CD14-positive monocyte (primary cell): Measurements from ENCODE around the gene MITF. TPM values are rescaled to one million over a fixed set of nuclear protein-coding genes. Genes with fewer than 3 reads are reported as not detected.
"Not testable (repeated sequence)": the region's sequence is repeated elsewhere in the genome, so short reads cannot be mapped to it uniquely, and the experiment has no call there.

Source experiments
- DNase-seq, 3 donors: peaks; one replicate each; pipeline ENCODE4 v3.0.0-alpha.2; 2011 to 2022
- H2AFZ ChIP-seq: 2 replicates; pipeline ENCODE4 v1.6.0; 2012; ENCODE audit warnings: mild to moderate bottlenecking, low read depth, low read length, inconsistent platforms; ENCODE audit not compliant: insufficient read depth, poor library complexity, severe bottlenecking
- H3K27ac ChIP-seq, 2 donors: 1 replicate in 1 of 2; 2 replicates in 1 of 2; pipeline ENCODE4 v1.5.1; 2012 to 2013; ENCODE audit warnings: low read length in 2 of 2, control low read depth in 1 of 2, inconsistent platforms in 1 of 2, low read depth in 1 of 2, mild to moderate bottlenecking in 1 of 2
- H3K27me3 ChIP-seq, 2 donors: one replicate each; pipeline versions ENCODE4 v1.6.0 to v1.6.1; 2011 to 2013; ENCODE audit warnings: low read length in 2 of 2; ENCODE audit not compliant: control insufficient read depth in 2 of 2, insufficient read depth in 2 of 2
- H3K36me3 ChIP-seq, 2 donors: replicated peaks in 1 of 2; 1 replicate in 1 of 2; 2 replicates in 1 of 2; pipeline versions ENCODE4 v1.5.1 to v1.6.1; 2012 to 2013; ENCODE audit warnings: low read length in 2 of 2, control low read depth in 1 of 2, inconsistent platforms in 1 of 2, mild to moderate bottlenecking in 1 of 2; ENCODE audit not compliant: insufficient read depth in 2 of 2, control insufficient read depth in 1 of 2
- H3K4me1 ChIP-seq, 2 donors: 1 replicate in 1 of 2; 2 replicates in 1 of 2; pipeline versions ENCODE4 v1.5.1 to v1.6.1; 2012 to 2013; ENCODE audit warnings: low read length in 2 of 2, control low read depth in 1 of 2, inconsistent platforms in 1 of 2, mild to moderate bottlenecking in 1 of 2, moderate library complexity in 1 of 2; ENCODE audit not compliant: insufficient read depth in 2 of 2, control insufficient read depth in 1 of 2
- H3K4me2 ChIP-seq: replicated peaks from 2 replicates; pipeline ENCODE3; 2012; ENCODE audit warnings: low read length, moderate library complexity, mild to moderate bottlenecking; ENCODE audit not compliant: poor library complexity, severe bottlenecking; ENCODE audit errors: extremely low read depth
- H3K4me3 ChIP-seq, 3 experiments: fragments of 200-600 bp in 1 of 3; sonication (generic) in 1 of 3; replicated peaks in 1 of 3; 1 replicate in 2 of 3; 2 replicates in 1 of 3; pipeline ENCODE4 v1.5.1; 2011 to 2013; ENCODE audit warnings: low read length in 3 of 3, mild to moderate bottlenecking in 3 of 3, control low read depth in 2 of 3, low read depth in 2 of 3, inconsistent platforms in 1 of 3, moderate library complexity in 1 of 3
- H3K79me2 ChIP-seq: 2 replicates; pipeline ENCODE4 v1.6.0; 2012; ENCODE audit warnings: mild to moderate bottlenecking, control low read depth, inconsistent platforms, low read length, moderate library complexity; ENCODE audit not compliant: insufficient read depth
- H3K9ac ChIP-seq: 2 replicates; pipeline ENCODE4 v1.6.0; 2017; ENCODE audit warnings: low read length, mild to moderate bottlenecking; ENCODE audit not compliant: insufficient read depth, poor library complexity, severe bottlenecking
- H3K9me3 ChIP-seq, 2 donors: replicated peaks in 1 of 2; 1 replicate in 1 of 2; 2 replicates in 1 of 2; pipeline versions ENCODE4 v1.5.1 to v1.6.1; 2012 to 2013; ENCODE audit warnings: low read length in 2 of 2, control low read depth in 1 of 2; ENCODE audit not compliant: control insufficient read depth in 1 of 2, insufficient read depth in 1 of 2
- H4K20me1 ChIP-seq: 2 replicates; pipeline ENCODE4 v1.6.0; 2012; ENCODE audit warnings: mild to moderate bottlenecking, low read length, control low read depth, moderate library complexity; ENCODE audit not compliant: insufficient read depth
- H3K27ac Mint-ChIP-seq, 7 donors: one replicate each; pipeline ENCODE4 v1.8.0; 2020; ENCODE audit warnings: mild to moderate bottlenecking in 7 of 7, mixed read lengths in 7 of 7, moderate library complexity in 6 of 7, inconsistent platforms in 2 of 7
- H3K27me3 Mint-ChIP-seq, 3 donors: one replicate each; pipeline ENCODE4 v1.8.0; 2021 to 2022; ENCODE audit warnings: low read depth in 3 of 3, mild to moderate bottlenecking in 3 of 3, mixed read lengths in 3 of 3, moderate library complexity in 3 of 3, inconsistent platforms in 1 of 3
- H3K36me3 Mint-ChIP-seq, 2 donors: one replicate each; pipeline ENCODE4 v1.8.0; 2020; ENCODE audit warnings: mixed read lengths in 2 of 2, inconsistent platforms in 1 of 2, mild to moderate bottlenecking in 1 of 2
- H3K4me1 Mint-ChIP-seq: one replicate; pipeline ENCODE4 v1.8.0; 2020; ENCODE audit warnings: mild to moderate bottlenecking, mixed read lengths
- H3K4me3 Mint-ChIP-seq, 2 donors: one replicate each; pipeline ENCODE4 v1.8.0; 2020; ENCODE audit warnings: mild to moderate bottlenecking in 2 of 2, mixed read lengths in 2 of 2, moderate library complexity in 1 of 2
- H3K9me3 Mint-ChIP-seq, 7 donors: one replicate each; pipeline ENCODE4 v1.8.0; 2020 to 2022; ENCODE audit warnings: mixed read lengths in 7 of 7, mild to moderate bottlenecking in 6 of 7, moderate library complexity in 6 of 7, inconsistent platforms in 2 of 7
- WGBS: methylation state at CpG from one replicate; pipeline ENCODE4 v1.1.5; 2013; ENCODE audit warnings: missing lambda C conversion rate; ENCODE audit not compliant: insufficient coverage; 5-methylcytosine and 5-hydroxymethylcytosine counted together
- intact Hi-C, 2 donors: fragments of 100-400 bp; cut with micrococcal nuclease; formaldehyde crosslinking; loops; one replicate each; pipeline versions ENCODE4 v1.15.0 to v1.15.1; 2023
- polyA plus RNA-seq, 3 donors: library from polyadenylated mRNA; depleted of rRNA in 1 of 3; unstranded in 2 of 3; stranded (reverse) in 1 of 3; fragments of 300-500 nt in 2 of 3; fragments of >200 nt in 1 of 3; fragmentation: Illumina TruSeq in 2 of 3; gene quantifications; 1 replicate in 2 of 3; 2 replicates in 1 of 3; pipeline ENCODE4 v1.2.3, GENCODE V29; 2012 to 2021
- TF ChIP-seq, protein P1 (sequence below): fragments of 200-600 bp; IDR thresholded peaks from one replicate; pipeline ENCODE4 v1.8.0; 2022; ENCODE audit warnings: antibody characterized with exemption, mild to moderate bottlenecking

MITF gene
- polyA plus RNA-seq, 3 donors: 7.0 to 15.1 (median 12.1) TPM

DNA sequence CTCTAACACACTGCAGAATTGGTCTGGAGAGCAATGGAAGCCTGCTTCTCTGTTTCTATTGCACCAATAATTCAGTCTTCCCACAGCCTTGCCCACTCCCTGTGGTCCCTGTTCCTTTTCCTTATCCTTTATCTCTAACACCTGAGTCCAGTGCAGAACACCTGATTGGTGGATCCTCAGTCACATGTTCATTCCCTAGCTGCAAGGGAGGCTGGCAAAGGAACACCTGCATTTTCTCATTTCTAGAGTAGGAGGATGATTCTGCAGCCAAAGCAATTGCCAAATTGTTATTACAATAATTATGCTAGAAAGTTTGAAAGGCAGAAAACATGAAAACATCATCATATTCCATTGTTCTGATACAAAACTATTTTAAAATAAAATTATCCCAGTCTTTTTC lies 176.5 kb downstream of the MITF start:
- Mint-ChIP-seq H3K9me3 (peaks cover 3 to 10% (median 6%) of the 10 kb centered on the region in 7 donors), H3K4me3 (no peak overlapping the region), H3K27me3 (peaks cover 2 to 5% (median 2%) of the 10 kb centered on the region in 3 donors), H3K36me3 (peaks cover 2 to 8% of the 10 kb centered on the region in 2 donors), H3K4me1 (no peaks in the 10 kb centered on the region), H3K27ac (no peak overlapping the region)
- no peak overlapping the region for H3K4me3 ChIP-seq
- no peaks in the 10 kb centered on the region for H3K79me2 ChIP-seq
- H3K9ac ChIP-seq: no peak overlapping the region
- TF ChIP-seq, protein P1, sequence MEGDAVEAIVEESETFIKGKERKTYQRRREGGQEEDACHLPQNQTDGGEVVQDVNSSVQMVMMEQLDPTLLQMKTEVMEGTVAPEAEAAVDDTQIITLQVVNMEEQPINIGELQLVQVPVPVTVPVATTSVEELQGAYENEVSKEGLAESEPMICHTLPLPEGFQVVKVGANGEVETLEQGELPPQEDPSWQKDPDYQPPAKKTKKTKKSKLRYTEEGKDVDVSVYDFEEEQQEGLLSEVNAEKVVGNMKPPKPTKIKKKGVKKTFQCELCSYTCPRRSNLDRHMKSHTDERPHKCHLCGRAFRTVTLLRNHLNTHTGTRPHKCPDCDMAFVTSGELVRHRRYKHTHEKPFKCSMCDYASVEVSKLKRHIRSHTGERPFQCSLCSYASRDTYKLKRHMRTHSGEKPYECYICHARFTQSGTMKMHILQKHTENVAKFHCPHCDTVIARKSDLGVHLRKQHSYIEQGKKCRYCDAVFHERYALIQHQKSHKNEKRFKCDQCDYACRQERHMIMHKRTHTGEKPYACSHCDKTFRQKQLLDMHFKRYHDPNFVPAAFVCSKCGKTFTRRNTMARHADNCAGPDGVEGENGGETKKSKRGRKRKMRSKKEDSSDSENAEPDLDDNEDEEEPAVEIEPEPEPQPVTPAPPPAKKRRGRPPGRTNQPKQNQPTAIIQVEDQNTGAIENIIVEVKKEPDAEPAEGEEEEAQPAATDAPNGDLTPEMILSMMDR: no peak
- DNase-seq: no peak
- H3K4me2 ChIP-seq: no peak overlapping the region
- H3K27me3 ChIP-seq: no peaks in the 10 kb centered on the region
- H2AFZ ChIP-seq: no peak overlapping the region
- H3K36me3 ChIP-seq: no peaks in the 10 kb centered on the region
- intact Hi-C loops: no loop called here
- no peaks in the 10 kb centered on the region for H3K4me1 ChIP-seq
- H4K20me1 ChIP-seq: no peaks in the 10 kb centered on the region
- H3K9me3 ChIP-seq: peaks cover 0 to 5% of the 10 kb centered on the region in 2 donors
- no peak overlapping the region for H3K27ac ChIP-seq

DNA sequence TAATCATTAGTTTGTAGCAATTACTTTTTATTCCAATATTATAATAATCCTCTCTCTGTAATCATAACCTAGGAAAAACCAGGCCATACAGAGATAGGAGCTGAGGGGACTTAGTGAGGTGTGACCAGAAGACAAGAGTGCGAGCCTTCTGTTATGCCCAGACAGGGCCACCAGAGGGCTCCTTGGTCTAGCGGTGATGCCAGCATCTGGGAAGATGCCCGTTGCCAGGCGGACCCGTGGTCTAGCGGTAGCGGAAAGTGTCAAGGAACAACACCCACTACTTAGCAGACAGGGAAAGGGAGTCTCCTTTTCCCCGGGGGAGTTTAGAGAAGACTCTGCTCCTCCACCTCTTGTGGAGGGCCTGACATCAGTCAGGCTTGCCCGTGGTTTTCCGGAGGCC lies 180.7 kb downstream of the MITF start:
- H3K27ac Mint-ChIP-seq, intact Hi-C loops: not testable (repeated sequence)

More for the DNA sequence above, 180.7 kb downstream of the MITF start:
- H3K9ac ChIP-seq, H3K4me1 ChIP-seq, H4K20me1 ChIP-seq, H3K27me3 ChIP-seq, DNase-seq, H3K79me2 ChIP-seq, H3K4me3 ChIP-seq, H3K4me1 Mint-ChIP-seq, H3K36me3 ChIP-seq, H3K4me2 ChIP-seq, H3K27ac ChIP-seq, H3K27me3 Mint-ChIP-seq, H3K36me3 Mint-ChIP-seq, H3K9me3 ChIP-seq, H3K9me3 Mint-ChIP-seq, H3K4me3 Mint-ChIP-seq, H2AFZ ChIP-seq: not testable (repeated sequence)
- TF ChIP-seq, protein P1: peak; percentile 59
- WGBS: 73% methylated on average over 9 of the region's 10 CpGs
